GM12873 (cell line): ENCODE data around the gene HIC1.

Experiments
- CTCF ChIP-seq: IDR thresholded peaks from 2 replicates; pipeline ENCODE4 v1.5.1; 2012; ENCODE audit warnings: low read depth, mild to moderate bottlenecking, moderate library complexity, low read length, control low read depth; ENCODE audit not compliant: insufficient read depth; ENCODE audit errors: missing control alignments

Gene HIC1

GRCh38 chr17:2015314-2015713 is 39.6 kb upstream of the HIC1 start:
- TF ChIP-seq CTCF = no peak

GRCh38 chr17:2016494-2016893 is 38.4 kb upstream of the HIC1 start:
- no peak for TF ChIP-seq CTCF

- TF ChIP-seq CTCF = no peak
These were observed 37.5 kb upstream of the HIC1 start for GRCh38 chr17:2017274-2017941.

- TF ChIP-seq CTCF = no peak
These were observed 36.0 kb upstream of the HIC1 start for GRCh38 chr17:2018716-2019510.

- TF ChIP-seq CTCF = no peak
These were observed 35.2 kb upstream of the HIC1 start for GRCh38 chr17:2019723-2020122.

GRCh38 chr17:2020721-2021120 is 34.2 kb upstream of the HIC1 start:
- no peak for TF ChIP-seq CTCF

- no peak for TF ChIP-seq CTCF
These were observed 32.2 kb upstream of the HIC1 start for GRCh38 chr17:2022647-2023240.
